ENCODE measurements around the gene CPPED1.

CPPED1 gene

GRCh38 chr16:12760819-12761611 lies 42.7 kb downstream of the CPPED1 start:
- in situ Hi-C loops (cut with HindIII; ENCODE audit: low sequenced_read_pairs), result no loop called here
- no peak overlapping the region for H3K4me3 ChIP-seq (ENCODE audit: low read depth, low read length)
- no peak for DNase-seq (ENCODE audit: low read depth, low spot score)
- no peak for TF ChIP-seq CTCF (IDR thresholded peaks at IDR 0.05; ENCODE audit: low read depth, low read length)

GRCh38 chr16:12758670-12759558 lies 44.8 kb downstream of the CPPED1 start:
- in situ Hi-C loops (cut with HindIII; ENCODE audit: low sequenced_read_pairs), result no loop called here

DNA sequence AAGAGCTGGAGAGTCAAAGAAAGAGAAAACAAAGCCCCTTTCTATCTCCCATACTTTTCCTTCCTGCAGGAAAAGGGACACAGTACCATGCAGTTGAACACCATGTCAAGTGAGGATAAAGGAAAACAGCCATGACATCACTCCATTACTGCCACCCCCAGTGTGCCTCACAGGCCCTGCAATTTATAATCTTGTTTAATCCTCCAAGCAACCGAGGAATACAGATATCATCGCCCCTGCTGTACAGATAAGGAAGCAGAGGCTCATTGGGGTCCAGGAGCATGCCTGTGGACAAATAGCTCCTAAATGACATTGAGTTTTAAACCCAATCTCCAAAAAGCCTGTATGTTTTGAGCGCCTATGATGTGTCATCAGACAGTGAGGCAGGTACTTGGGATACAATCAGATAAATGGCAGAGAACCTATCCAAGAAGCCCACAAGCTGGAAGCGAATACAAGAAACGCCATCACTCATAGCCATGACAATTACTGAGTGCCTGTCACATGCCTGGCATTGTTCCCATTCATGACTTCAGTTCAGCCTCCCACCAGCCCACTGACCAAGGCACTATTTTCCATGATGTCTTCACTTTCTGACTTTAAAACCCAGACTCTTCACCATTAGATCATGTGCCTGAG lies 45.5 kb downstream of the CPPED1 start:
- peak; percentile 6 for DNase-seq (ENCODE audit: low read depth, low spot score)
- H3K4me3 ChIP-seq (ENCODE audit: low read depth, low read length), result no peak overlapping the region
- TF ChIP-seq CTCF (IDR thresholded peaks at IDR 0.05; ENCODE audit: low read depth, low read length), result no peak
- in situ Hi-C loops (cut with HindIII; ENCODE audit: low sequenced_read_pairs), result no loop called here

More at GRCh38 chr16:12758670-12759558, 44.8 kb downstream of the CPPED1 start:
- TF ChIP-seq CTCF (IDR thresholded peaks at IDR 0.05; ENCODE audit: low read depth, low read length), result no peak
- H3K4me3 ChIP-seq (ENCODE audit: low read depth, low read length), result no peak overlapping the region
- no peak for DNase-seq (ENCODE audit: low read depth, low spot score)

GRCh38 chr16:12757546-12757945 lies 46.1 kb downstream of the CPPED1 start:
- in situ Hi-C loops (cut with HindIII; ENCODE audit: low sequenced_read_pairs), result no loop called here
- no peak overlapping the region for H3K4me3 ChIP-seq (ENCODE audit: low read depth, low read length)
- TF ChIP-seq CTCF (IDR thresholded peaks at IDR 0.05; ENCODE audit: low read depth, low read length), result no peak
- no peak for DNase-seq (ENCODE audit: low read depth, low spot score)

DNA sequence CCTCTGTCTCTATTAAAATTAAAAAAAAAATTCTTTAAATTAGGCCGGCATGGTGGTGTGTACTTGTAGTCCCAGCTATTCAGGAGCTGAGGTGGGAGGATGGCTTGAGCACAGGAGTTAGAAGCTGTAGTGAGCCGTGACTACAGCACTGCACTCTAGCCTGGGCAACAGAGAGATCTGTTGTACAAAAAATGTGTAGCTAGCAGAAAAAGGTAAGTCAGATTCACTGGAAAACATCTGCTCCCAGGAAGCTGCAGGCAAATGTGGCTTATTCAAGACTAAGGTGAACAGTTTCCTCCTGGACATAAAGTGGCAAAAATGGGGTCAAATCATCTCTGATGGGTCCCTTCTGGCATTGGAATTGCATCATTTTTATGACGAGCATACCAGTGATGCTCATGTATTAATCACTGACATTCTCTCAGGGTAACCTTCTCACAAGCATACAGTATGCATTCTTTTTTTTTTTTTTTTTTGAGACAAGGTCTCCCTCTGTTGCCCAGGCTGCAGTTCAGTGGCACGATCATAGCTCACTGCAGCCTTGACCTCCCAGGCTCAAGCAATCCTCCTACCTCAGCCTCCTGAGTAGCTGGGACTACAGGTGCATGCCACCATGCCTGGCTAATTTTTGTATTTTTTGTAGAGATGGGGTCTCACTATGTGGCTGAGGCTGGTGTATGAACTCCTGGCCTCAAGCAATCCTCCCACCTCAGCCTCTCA lies 48.7 kb downstream of the CPPED1 start:
- no peak for DNase-seq (ENCODE audit: low read depth, low spot score)
- no peak overlapping the region for H3K4me3 ChIP-seq (ENCODE audit: low read depth, low read length)
- in situ Hi-C loops (cut with HindIII; ENCODE audit: low sequenced_read_pairs), result no loop called here
- no peak for TF ChIP-seq CTCF (IDR thresholded peaks at IDR 0.05; ENCODE audit: low read depth, low read length)

Data from astrocyte of the spinal cord (primary cell).